ENCODE measurements around the gene TTLL9.
A peak's percentile ranks its signal among the peaks of the same experiment; 100 is the strongest.

Gene TTLL9

GRCh38 chr20:31836853-31837608, 33.4 kb upstream of the TTLL9 start:
- peak; percentile 27 for DNase-seq (ENCODE audit: low read depth, low spot score)

GRCh38 chr20:31837896-31838397, 32.5 kb upstream of the TTLL9 start:
- peak; percentile 24 for DNase-seq (ENCODE audit: low read depth, low spot score)

- DNase-seq (ENCODE audit: low read depth, low spot score) = no peak
Measured at GRCh38 chr20:31838646-31839292, 31.7 kb upstream of the TTLL9 start.

GRCh38 chr20:31839782-31840487, 30.5 kb upstream of the TTLL9 start:
- no peak for DNase-seq (ENCODE audit: low read depth, low spot score)

GRCh38 chr20:31840906-31841816, 29.3 kb upstream of the TTLL9 start:
- no peak for DNase-seq (ENCODE audit: low read depth, low spot score)

- no peak for DNase-seq (ENCODE audit: low read depth, low spot score)
Measured at GRCh38 chr20:31841928-31842327, 28.5 kb upstream of the TTLL9 start.

GRCh38 chr20:31842471-31843157, 27.8 kb upstream of the TTLL9 start:
- no peak for DNase-seq (ENCODE audit: low read depth, low spot score)

GRCh38 chr20:31843288-31843687, 27.1 kb upstream of the TTLL9 start:
- no peak for DNase-seq (ENCODE audit: low read depth, low spot score)

GRCh38 chr20:31843881-31844280, 26.6 kb upstream of the TTLL9 start:
- no peak for DNase-seq (ENCODE audit: low read depth, low spot score)

- DNase-seq (ENCODE audit: low read depth, low spot score) = no peak
Measured at GRCh38 chr20:31844737-31845299, 25.6 kb upstream of the TTLL9 start.

- peak; percentile 65 for DNase-seq (ENCODE audit: low read depth, low spot score)
Measured at GRCh38 chr20:31845300-31845863, 25.1 kb upstream of the TTLL9 start, which contains the start of gene FOXS1. Gene FOXS1, minus strand, starts transcription at chr20:31845604. Its CDS starts 62 bp downstream, at chr20:31845542.

GRCh38 chr20:31846793-31847138, 23.7 kb upstream of the TTLL9 start:
- no peak for DNase-seq (ENCODE audit: low read depth, low spot score)

GRCh38 chr20:31848088-31848999, 22.1 kb upstream of the TTLL9 start:
- DNase-seq (ENCODE audit: low read depth, low spot score) = no peak

GRCh38 chr20:31849306-31849930, 21.0 kb upstream of the TTLL9 start:
- peak; percentile 25 for DNase-seq (ENCODE audit: low read depth, low spot score)

GRCh38 chr20:31851240-31851955, 19.0 kb upstream of the TTLL9 start:
- DNase-seq (ENCODE audit: low read depth, low spot score) = peak; percentile 53

- DNase-seq (ENCODE audit: low read depth, low spot score) = no peak
Measured at GRCh38 chr20:31853481-31853880, 17.0 kb upstream of the TTLL9 start.

- no peak for DNase-seq (ENCODE audit: low read depth, low spot score)
Measured at GRCh38 chr20:31856516-31856915, 13.9 kb upstream of the TTLL9 start.
